Dedifferentiated amniotic fluid mesenchymal stem cell (primary cell): ENCODE measurements around the gene RRAS2.

ENCODE experiments used
- DNase-seq: peaks from one replicate; pipeline ENCODE4 v3.0.0-alpha.2; 2016; ENCODE audit errors: extremely low spot score

Gene RRAS2

GRCh38 chr11:14336507-14337503, 22.2 kb downstream of the RRAS2 start:
- DNase-seq, result peak; percentile 58

- no peak for DNase-seq
Measured at GRCh38 chr11:14335712-14336111, 23.3 kb downstream of the RRAS2 start.

GRCh38 chr11:14334893-14335292, 24.1 kb downstream of the RRAS2 start:
- DNase-seq, result no peak

- DNase-seq, result no peak
Measured at GRCh38 chr11:14334192-14334591, 24.8 kb downstream of the RRAS2 start.

- no peak for DNase-seq
Measured at GRCh38 chr11:14331476-14332136, 27.4 kb downstream of the RRAS2 start.

- no peak for DNase-seq
Measured at GRCh38 chr11:14330881-14331280, 28.1 kb downstream of the RRAS2 start.

- DNase-seq, result no peak
Measured at GRCh38 chr11:14329702-14330101, 29.3 kb downstream of the RRAS2 start.

GRCh38 chr11:14327116-14327515, 31.9 kb downstream of the RRAS2 start:
- DNase-seq, result no peak

GRCh38 chr11:14323118-14323676, 35.8 kb downstream of the RRAS2 start:
- DNase-seq, result no peak

GRCh38 chr11:14322510-14322909, 36.5 kb downstream of the RRAS2 start:
- no peak for DNase-seq

GRCh38 chr11:14320020-14320419, 39.0 kb downstream of the RRAS2 start:
- peak; percentile 34 for DNase-seq

- no peak for DNase-seq
Measured at GRCh38 chr11:14318581-14318981, 40.4 kb downstream of the RRAS2 start.

- DNase-seq, result no peak
Measured at GRCh38 chr11:14317659-14318325, 41.2 kb downstream of the RRAS2 start.

GRCh38 chr11:14315130-14315529, 43.9 kb downstream of the RRAS2 start:
- DNase-seq, result no peak

- no peak for DNase-seq
Measured at GRCh38 chr11:14314127-14314526, 44.9 kb downstream of the RRAS2 start.

GRCh38 chr11:14312736-14313438, 46.1 kb downstream of the RRAS2 start:
- DNase-seq, result no peak

GRCh38 chr11:14310679-14311078, 48.3 kb downstream of the RRAS2 start:
- no peak for DNase-seq

- DNase-seq, result no peak
Measured at GRCh38 chr11:14309425-14310192, 49.4 kb downstream of the RRAS2 start.

GRCh38 chr11:14308897-14309387, 50.0 kb downstream of the RRAS2 start:
- no peak for DNase-seq

- DNase-seq, result no peak
Measured at GRCh38 chr11:14308114-14308896, 50.7 kb downstream of the RRAS2 start.
